GM19328 (cell line): ENCODE data around the gene AHCYL2.
"Not testable (repeated sequence)": the region's sequence is repeated elsewhere in the genome, so short reads cannot be mapped to it uniquely, and the experiment has no call there.

Source experiments
- ATAC-seq: cut with Tn5 transposase; IDR thresholded peaks from one replicate; pipeline ENCODE4 v1.9.1; 2021; ENCODE audit warnings: mild to moderate bottlenecking, moderate library complexity; ENCODE audit not compliant: unreplicated experiment

AHCYL2 gene

GRCh38 chr7:129376778-129377700 is 152.2 kb downstream of the AHCYL2 start:
- ATAC-seq: no peak

DNA sequence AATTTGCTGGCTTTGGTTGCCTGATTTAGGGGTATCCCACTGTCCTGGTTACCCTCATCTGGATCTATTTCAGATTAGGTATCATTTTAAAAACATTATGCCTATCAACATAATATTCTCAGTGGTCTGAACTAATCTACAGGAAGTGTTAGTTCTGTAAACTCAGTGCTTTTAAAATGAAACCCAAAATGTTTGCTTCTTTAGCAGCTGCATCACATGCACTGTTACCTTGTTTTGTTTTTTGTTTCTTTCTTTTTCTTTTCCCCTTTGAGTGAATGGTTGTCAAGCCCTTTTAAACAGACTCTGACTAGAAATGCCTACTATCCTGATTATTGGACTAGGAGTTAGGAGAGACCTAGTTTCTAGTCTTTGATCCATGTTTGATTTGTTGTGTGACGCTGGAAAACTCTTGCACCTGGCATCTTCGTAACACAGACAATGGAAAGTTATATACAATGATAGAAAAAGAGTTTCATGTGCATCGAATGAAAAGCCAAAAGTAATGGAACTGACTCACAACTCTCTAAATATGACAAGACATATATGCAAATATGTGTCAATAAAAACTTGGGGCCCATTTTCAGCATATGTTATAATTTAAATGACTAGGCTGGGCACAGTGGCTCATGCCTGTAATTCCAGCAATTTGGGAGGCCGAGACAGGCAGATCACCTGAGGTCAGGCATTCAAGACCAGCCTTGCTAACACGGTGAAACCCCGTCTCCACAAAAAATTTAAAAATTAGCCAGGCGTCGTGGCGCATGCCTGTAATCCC is 157.1 kb downstream of the AHCYL2 start:
- no peak for ATAC-seq

DNA sequence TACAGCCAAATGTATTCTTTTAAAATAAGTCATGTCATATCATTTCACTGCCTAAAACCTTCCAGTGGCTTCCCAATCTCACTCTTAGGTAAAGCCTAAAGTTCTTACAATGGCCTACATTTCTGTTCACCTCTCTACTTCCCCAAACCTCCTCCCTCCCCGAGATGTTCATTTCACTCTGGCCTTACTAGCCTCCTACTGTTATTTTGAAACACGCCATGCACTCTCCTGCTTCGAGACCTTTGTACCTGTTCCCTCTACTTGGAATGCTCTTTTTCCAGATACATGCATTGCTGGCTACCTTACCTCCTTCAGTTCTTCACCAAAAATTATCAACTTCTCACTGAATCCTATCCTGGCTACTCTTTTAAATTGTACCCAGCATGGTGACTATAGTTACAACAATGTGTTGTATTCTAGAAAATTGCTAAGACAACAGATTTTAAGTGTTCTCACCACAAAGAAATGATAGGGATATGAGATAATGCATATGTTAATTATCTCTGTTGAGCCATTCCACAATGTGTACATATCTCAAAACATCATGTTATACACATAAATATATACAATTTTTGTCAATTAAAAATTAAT is 158.8 kb downstream of the AHCYL2 start:
- no peak for ATAC-seq

DNA sequence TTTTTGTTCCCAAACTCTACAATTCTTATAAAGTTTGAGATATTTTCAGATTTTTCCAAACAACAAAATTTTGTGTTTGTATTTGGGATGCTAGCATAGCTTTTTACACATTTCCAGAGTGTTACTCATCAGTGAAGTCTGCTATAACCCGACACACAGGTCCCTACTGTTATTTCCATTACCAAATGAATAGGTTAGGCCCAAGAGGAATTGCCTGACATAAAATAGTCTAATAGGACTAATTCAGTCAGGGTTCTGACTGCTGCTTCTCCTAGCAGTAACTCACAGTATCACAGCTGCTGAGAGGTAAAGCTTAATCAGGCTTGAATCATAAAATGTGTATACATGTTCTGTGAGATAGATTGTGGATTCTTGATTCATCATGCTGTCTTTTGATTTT is 160.3 kb downstream of the AHCYL2 start:
- no peak for ATAC-seq

DNA sequence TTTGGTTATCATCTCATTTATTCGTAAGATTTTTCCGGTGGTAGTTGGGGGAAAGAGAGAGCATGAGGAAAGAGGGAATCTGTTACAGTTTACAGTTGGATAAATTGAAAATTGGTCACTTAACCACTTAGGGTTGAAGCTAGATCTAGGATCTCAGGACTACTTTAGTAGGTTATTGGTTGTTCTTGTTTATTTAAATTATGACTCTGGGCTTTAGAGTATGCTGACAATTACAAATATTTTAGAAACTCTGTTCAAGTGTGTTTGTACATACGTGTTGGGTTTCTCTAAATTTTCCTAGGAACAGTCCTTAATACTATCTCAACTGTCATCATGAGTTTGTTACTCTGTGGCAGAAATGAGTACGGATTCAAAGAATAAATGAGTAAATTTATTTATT is 160.8 kb downstream of the AHCYL2 start:
- no peak for ATAC-seq

DNA sequence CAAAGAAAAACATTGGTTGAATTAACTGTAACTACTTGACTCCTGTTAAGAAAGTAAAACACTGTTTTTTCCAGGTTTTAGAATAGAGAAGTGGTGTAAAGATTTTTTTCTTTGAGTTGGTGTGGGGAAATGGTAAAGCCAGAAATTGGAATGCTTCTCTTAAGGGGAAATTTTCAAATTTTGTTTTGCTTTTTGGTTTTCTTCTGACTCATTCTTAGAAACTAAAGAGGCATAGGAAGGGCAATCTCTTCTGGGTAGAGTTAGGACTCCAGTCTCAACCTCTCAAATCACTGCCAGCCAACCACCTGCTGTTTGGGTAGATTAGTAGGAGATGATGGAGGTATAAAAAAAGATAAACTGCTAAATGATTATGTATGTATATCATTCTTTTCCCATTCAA is 161.7 kb downstream of the AHCYL2 start:
- ATAC-seq: no peak

GRCh38 chr7:129387537-129387936 is 162.7 kb downstream of the AHCYL2 start:
- no peak for ATAC-seq

DNA sequence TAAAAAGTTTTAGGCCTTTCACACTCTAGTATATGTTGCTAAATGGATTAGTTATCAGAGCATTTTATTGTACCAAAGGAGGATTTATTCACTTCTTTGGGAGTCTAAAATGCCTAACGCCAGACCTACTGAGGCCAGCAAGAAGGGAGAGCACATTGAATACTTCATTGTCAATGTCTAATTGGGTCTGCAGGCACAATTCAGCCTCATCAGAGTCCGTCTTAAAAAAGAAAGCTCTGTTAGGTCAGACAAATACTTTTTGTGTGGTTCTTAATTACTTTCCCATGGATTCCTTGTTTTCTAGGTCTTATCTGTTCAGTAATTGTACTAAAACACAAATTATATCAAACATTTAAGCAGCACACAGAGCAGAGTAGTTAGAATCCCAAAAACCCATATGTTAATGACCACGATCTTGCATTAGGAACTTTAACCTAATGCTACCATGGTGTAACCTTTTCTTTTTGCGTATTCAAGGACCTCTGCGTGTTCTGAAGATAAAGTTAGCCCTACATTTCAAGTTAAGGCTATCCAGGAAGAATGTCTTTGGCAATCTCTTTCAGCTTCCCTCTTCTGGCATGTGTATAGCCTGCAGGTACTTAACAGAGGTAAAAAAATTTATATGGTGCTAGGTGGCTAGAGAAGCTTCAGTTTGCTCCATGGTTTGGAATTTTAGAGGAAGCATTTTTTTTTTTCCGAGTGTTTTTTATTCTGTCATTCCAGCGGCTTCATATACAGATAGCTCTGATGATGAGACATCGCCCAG is 163.7 kb downstream of the AHCYL2 start:
- no peak for ATAC-seq

DNA sequence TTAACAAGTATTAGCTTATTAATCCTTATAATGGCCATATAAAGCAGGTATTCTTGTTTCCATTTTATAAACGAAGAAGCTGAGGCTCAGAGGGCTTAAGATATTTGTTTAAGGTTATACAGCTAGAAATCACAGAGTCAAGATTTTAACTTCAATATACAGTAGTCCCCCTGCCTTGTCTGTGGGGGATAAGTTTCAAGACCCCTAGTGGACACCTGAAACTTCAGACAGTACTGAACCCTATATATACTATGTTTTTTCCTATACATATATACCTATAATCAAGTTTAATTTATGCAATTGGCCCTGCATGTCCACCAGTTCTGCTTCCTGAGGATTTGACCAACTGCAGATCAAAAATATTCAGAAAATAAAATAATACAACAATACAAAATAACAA is 165.0 kb downstream of the AHCYL2 start:
- ATAC-seq: no peak

GRCh38 chr7:129390314-129390713 is 165.5 kb downstream of the AHCYL2 start:
- ATAC-seq: no peak

- no peak for ATAC-seq
Measured at GRCh38 chr7:129391546-129392171, 166.8 kb downstream of the AHCYL2 start.

- ATAC-seq: no peak
Measured at GRCh38 chr7:129393255-129393654, 168.4 kb downstream of the AHCYL2 start.

GRCh38 chr7:129394101-129394500 is 169.3 kb downstream of the AHCYL2 start:
- ATAC-seq: no peak

DNA sequence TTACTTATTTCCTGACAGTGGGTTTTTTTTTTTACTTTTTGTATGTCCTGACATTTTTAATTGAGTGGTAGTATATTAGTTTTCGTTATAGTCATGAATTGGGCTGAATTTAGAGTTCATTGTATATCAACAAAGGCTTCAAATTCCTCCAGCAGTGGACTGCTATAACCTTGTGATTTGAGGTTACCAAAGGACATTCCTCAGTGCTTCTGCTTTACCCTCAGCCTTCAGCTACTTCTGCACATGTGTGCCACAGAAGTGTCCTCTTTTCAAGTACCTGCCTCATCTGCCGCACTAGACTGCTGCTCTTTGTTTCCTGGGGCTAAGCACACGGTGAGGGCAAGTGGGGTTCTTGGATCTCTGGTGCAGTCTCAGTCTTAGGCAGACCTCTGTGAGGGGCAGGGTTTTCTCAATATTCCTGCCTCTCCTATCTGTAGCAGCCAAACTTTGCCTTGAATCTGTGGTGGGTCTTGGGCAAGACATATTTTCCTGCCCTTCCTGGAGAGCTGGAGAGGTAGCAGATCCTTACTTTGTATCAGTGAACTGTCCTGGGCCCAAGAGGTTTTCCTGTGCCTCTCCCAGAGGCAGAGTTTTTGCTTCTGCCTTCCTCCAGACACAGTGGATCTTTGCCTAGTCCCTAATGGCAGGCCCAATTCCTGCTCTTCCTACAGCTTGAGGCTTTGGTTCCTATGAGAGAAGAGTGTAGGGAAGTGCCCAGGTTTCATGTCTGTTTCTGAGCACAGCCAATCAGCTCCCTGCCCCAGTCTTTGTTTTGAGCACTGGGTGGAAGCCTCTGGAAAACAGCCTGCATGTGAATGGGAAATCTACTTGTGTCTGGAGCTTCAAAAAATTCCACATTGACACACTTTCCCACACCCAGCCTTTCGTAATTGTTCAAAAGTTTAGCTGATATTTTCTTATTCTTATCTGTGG is 170.4 kb downstream of the AHCYL2 start:
- no peak for ATAC-seq

- no peak for ATAC-seq
Measured at GRCh38 chr7:129401228-129401966, 176.6 kb downstream of the AHCYL2 start.

DNA sequence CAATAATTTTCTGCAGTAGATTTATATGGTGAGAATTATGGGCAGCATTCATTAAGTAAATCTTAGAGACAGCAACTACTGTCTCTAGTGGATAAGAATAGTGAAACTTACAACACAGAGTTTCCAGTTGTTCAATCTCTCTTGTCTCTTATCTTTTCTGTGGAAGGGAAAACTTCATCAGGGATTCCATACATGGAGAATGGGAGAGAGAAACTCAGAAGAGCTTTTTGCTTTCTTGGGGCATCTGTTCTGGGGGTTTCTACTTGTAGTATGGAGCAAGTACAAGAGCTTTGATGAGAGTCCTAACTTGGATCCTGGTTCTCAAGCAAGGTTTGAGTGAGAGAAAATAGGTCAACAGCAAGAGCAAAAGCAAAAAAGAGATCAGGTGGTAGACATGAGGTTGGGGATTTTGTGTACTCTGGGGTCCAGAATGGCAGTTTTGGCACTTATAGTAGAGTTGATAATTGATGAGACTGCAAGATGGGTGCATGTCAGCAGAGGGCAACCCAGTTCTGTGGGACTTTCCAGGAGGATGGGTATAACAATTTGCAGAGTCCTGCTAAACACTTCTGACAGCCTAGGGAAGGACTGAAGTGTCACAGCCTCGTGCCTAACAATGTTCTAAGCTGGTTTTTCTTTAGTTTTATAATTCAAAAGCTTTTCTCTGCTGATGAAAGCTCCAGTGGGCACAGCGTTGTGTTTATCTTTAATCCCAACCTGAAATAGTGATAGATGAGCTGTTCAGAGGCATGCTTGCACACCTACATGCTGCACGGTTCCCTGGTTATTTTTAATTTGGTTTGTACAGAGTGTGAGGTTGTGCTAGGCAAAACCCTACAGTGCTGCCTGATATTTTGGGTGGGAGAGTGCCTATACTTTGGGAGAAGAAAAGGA is 177.4 kb downstream of the AHCYL2 start:
- ATAC-seq: no peak

DNA sequence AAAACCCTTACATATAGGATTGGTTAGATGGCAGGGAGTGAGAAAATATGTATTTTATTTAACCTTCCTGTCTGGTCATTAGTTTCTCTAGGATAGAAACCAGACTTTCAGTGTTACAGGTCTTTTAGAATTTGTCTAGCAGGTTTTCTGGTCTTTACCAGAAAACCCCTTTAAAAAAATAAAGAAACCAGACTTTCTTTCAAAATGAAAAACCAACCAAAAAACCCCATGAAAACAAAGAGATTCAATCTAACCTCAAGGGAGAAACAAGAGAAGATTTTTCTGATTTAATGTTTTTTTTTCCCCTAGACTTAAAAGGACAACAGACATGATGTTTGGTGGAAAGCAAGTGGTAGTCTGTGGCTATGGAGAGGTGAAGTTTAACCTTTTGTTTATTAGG is 180.7 kb downstream of the AHCYL2 start:
- no peak for ATAC-seq

GRCh38 chr7:129410238-129410637 is 185.4 kb downstream of the AHCYL2 start:
- ATAC-seq: not testable (repeated sequence)
